Measurements from ENCODE around the gene XCR1. TPM values are rescaled to one million over a fixed set of nuclear protein-coding genes. Genes with fewer than 3 reads are reported as not detected.
A peak's percentile ranks its signal among the peaks of the same experiment; 100 is the strongest.

The XCR1 gene
- total RNA-seq, 1 donor from 2014 or later: not detected

GRCh38 chr3:45985532-45986302 is 41.6 kb downstream of the XCR1 start:
- Mint-ChIP-seq H3K36me3 (ENCODE audit: low read depth) (peaks cover 8% of the 10 kb centered on the region), H3K27ac (ENCODE audit: unreplicated experiment) (peak overlapping the region; percentile 92), H3K9me3 (ENCODE audit: low read depth) (no peaks in the 10 kb centered on the region), H3K4me1 (ENCODE audit: low read depth) (peaks cover 60% of the 10 kb centered on the region), H3K4me3 (ENCODE audit: unreplicated experiment) (no peak overlapping the region), H3K27me3 (ENCODE audit: low read depth) (no peaks in the 10 kb centered on the region)
- no peak for TF ChIP-seq CTCF (IDR thresholded peaks at IDR 0.05)
- DNase-seq (ENCODE audit: low spot score): no peak

- DNase-seq (ENCODE audit: low spot score): no peak
- no peaks in the 10 kb centered on the region for H3K27me3 Mint-ChIP-seq (ENCODE audit: low read depth)
- no peak overlapping the region for H3K4me3 Mint-ChIP-seq (ENCODE audit: unreplicated experiment)
- peaks cover 58% of the 10 kb centered on the region for H3K4me1 Mint-ChIP-seq (ENCODE audit: low read depth)
- TF ChIP-seq CTCF (IDR thresholded peaks at IDR 0.05): no peak
- peaks cover 9% of the 10 kb centered on the region for H3K36me3 Mint-ChIP-seq (ENCODE audit: low read depth)
- peak overlapping the region; percentile 71 for H3K27ac Mint-ChIP-seq (ENCODE audit: unreplicated experiment)
- no peaks in the 10 kb centered on the region for H3K9me3 Mint-ChIP-seq (ENCODE audit: low read depth)
Observed at GRCh38 chr3:45984331-45985312, 42.7 kb downstream of the XCR1 start.

- TF ChIP-seq CTCF (IDR thresholded peaks at IDR 0.05): no peak
- no peak for DNase-seq (ENCODE audit: low spot score)
- no peaks in the 10 kb centered on the region for H3K9me3 Mint-ChIP-seq (ENCODE audit: low read depth)
- peak overlapping the region; percentile 18 for H3K27ac Mint-ChIP-seq (ENCODE audit: unreplicated experiment)
- H3K4me1 Mint-ChIP-seq (ENCODE audit: low read depth): peaks cover 51% of the 10 kb centered on the region
- no peaks in the 10 kb centered on the region for H3K27me3 Mint-ChIP-seq (ENCODE audit: low read depth)
- peaks cover 15% of the 10 kb centered on the region for H3K36me3 Mint-ChIP-seq (ENCODE audit: low read depth)
- H3K4me3 Mint-ChIP-seq (ENCODE audit: unreplicated experiment): no peak overlapping the region
Observed at GRCh38 chr3:45983770-45984169, 43.5 kb downstream of the XCR1 start.

- TF ChIP-seq CTCF (IDR thresholded peaks at IDR 0.05): no peak
- H3K4me3 Mint-ChIP-seq (ENCODE audit: unreplicated experiment): no peak overlapping the region
- DNase-seq (ENCODE audit: low spot score): no peak
- peaks cover 27% of the 10 kb centered on the region for H3K36me3 Mint-ChIP-seq (ENCODE audit: low read depth)
- H3K27ac Mint-ChIP-seq (ENCODE audit: unreplicated experiment): no peak overlapping the region
- H3K9me3 Mint-ChIP-seq (ENCODE audit: low read depth): no peaks in the 10 kb centered on the region
- peaks cover 28% of the 10 kb centered on the region for H3K4me1 Mint-ChIP-seq (ENCODE audit: low read depth)
- no peaks in the 10 kb centered on the region for H3K27me3 Mint-ChIP-seq (ENCODE audit: low read depth)
Observed at GRCh38 chr3:45981346-45982074, 45.8 kb downstream of the XCR1 start.

- H3K4me3 Mint-ChIP-seq (ENCODE audit: unreplicated experiment): no peak overlapping the region
- H3K9me3 Mint-ChIP-seq (ENCODE audit: low read depth): no peaks in the 10 kb centered on the region
- TF ChIP-seq CTCF (IDR thresholded peaks at IDR 0.05): no peak
- DNase-seq (ENCODE audit: low spot score): no peak
- peaks cover 21% of the 10 kb centered on the region for H3K4me1 Mint-ChIP-seq (ENCODE audit: low read depth)
- H3K36me3 Mint-ChIP-seq (ENCODE audit: low read depth): peaks cover 30% of the 10 kb centered on the region
- H3K27me3 Mint-ChIP-seq (ENCODE audit: low read depth): no peaks in the 10 kb centered on the region
- H3K27ac Mint-ChIP-seq (ENCODE audit: unreplicated experiment): no peak overlapping the region
Observed at GRCh38 chr3:45980819-45981218, 46.5 kb downstream of the XCR1 start.

Data from chondrocyte (in vitro differentiated cells).